Measurements from ENCODE around the gene CTSA.

- TF ChIP-seq CTCF (IDR thresholded peaks at IDR 0.05), result no peak
- TF ChIP-seq ZFX (IDR thresholded peaks at IDR 0.05; ENCODE audit: borderline replicate concordance), result no peak
These were observed 55.2 kb downstream of the CTSA start for GRCh38 chr20:45946149-45946970.

Data from 22Rv1 (cell line).